Spleen (tissue), 11 donors: ENCODE results near the gene AK8. TPM values are rescaled to one million over a fixed set of nuclear protein-coding genes. Genes with fewer than 3 reads are reported as not detected.

Experiments
- DNase-seq: peaks from one replicate; pipeline ENCODE4 v3.0.0-alpha.2; 2020
- H3K27ac ChIP-seq, 8 donors: fragments of 200-600 bp; sonication (generic) in 7 of 8; 1 replicate in 4 of 8; 2 replicates in 4 of 8; pipeline versions ENCODE4 v1.5.0 to v1.8.0; 2016 to 2021; ENCODE audit warnings: inconsistent platforms in 4 of 8, mild to moderate bottlenecking in 4 of 8, moderate library complexity in 1 of 8
- H3K27me3 ChIP-seq, 7 donors: fragments of 200-600 bp; sonication (generic) in 6 of 7; replicated peaks in 1 of 7; 1 replicate in 4 of 7; 2 replicates in 3 of 7; pipeline versions ENCODE4 v1.5.0 to v1.8.0; 2016 to 2021; ENCODE audit warnings: inconsistent platforms in 3 of 7, mild to moderate bottlenecking in 1 of 7
- H3K36me3 ChIP-seq, 6 donors: fragments of 200-600 bp; sonication (generic) in 5 of 6; 1 replicate in 4 of 6; 2 replicates in 2 of 6; pipeline versions ENCODE4 v1.5.0 to v1.8.0; 2016 to 2021; ENCODE audit warnings: inconsistent platforms in 2 of 6
- H3K4me1 ChIP-seq, 6 donors: fragments of 200-600 bp; sonication (generic) in 5 of 6; 1 replicate in 3 of 6; 2 replicates in 3 of 6; pipeline versions ENCODE4 v1.5.0 to v1.8.0; 2016 to 2021; ENCODE audit warnings: inconsistent platforms in 3 of 6
- H3K4me3 ChIP-seq, 8 donors: fragments of 200-600 bp; sonication (generic) in 7 of 8; 1 replicate in 4 of 8; 2 replicates in 4 of 8; pipeline versions ENCODE4 v1.5.0 to v1.8.0; 2016 to 2021; ENCODE audit warnings: inconsistent platforms in 4 of 8, mild to moderate bottlenecking in 4 of 8, moderate library complexity in 2 of 8
- H3K9me3 ChIP-seq, 8 donors: fragments of 200-600 bp; sonication (generic) in 7 of 8; 1 replicate in 4 of 8; 2 replicates in 4 of 8; pipeline versions ENCODE4 v1.5.0 to v1.8.0; 2016 to 2021; ENCODE audit warnings: inconsistent platforms in 4 of 8
- POLR2A ChIP-seq, 3 donors: fragments of 450-650 bp; IDR thresholded peaks; one replicate each; pipeline ENCODE4 v1.5.1; 2017; ENCODE audit warnings: antibody characterized with exemption in 3 of 3, mild to moderate bottlenecking in 1 of 3
- POLR2AphosphoS5 ChIP-seq, 3 donors: sonication (generic); formaldehyde crosslinking; IDR thresholded peaks; one replicate each; pipeline ENCODE4 v1.5.1; 2017; ENCODE audit warnings: antibody characterized with exemption in 3 of 3
- whole genome bisulfite sequencing, 5 donors: extraction: QIAGEN DNeasy Blood & Tissue Kit in 3 of 5; methylation state at CpG; one replicate each; pipeline versions ENCODE4 v1.1.5 to v1.1.7; 2013 to 2018; 5-methylcytosine and 5-hydroxymethylcytosine counted together
- intact Hi-C: fragments of 100-400 bp; cut with DNase I; formaldehyde crosslinking; loops from one replicate; pipeline ENCODE4 v1.15.0; 2023; ENCODE audit warnings: low total_unique reads
- polyA plus RNA-seq, 3 donors: library from polyadenylated mRNA; stranded (reverse); fragments of 200-250 nt; gene quantifications; one replicate each; pipeline ENCODE4 v1.2.1, GENCODE V29; 2013
- total RNA-seq, 7 donors: library from RNA; depleted of rRNA in 3 of 7; stranded (reverse); fragments of >200 nt in 3 of 7; fragmentation: NEBNext Ultra II Directional in 4 of 7; extraction: Animal tissue kit (Norgen Biotek cat#: 25700) in 4 of 7; gene quantifications; one replicate each; pipeline versions ENCODE4 v1.1.0 to v1.2.1, GENCODE V29; 2016 to 2021
- TF ChIP-seq, protein P1 (sequence below), 11 experiments: fragments of 200-600 bp in 7 of 11; fragments of 450-650 bp in 4 of 11; sonication (generic) in 4 of 11; IDR thresholded peaks in 8 of 11; conservative IDR thresholded peaks in 3 of 11; 1 replicate in 7 of 11; 2 replicates in 4 of 11; pipeline versions ENCODE4 v1.4.0 to v1.8.0; 2016 to 2021; ENCODE audit warnings: antibody characterized with exemption in 11 of 11, inconsistent platforms in 4 of 11, mild to moderate bottlenecking in 1 of 11
- donor health status: healthy with polysubstance abuse.
- donor health status: DM: no; HTN: no; CAD: no; lungs with moderate emphysema.
- donor health status: DM: no; HTN: no; CAD: no.
- donor health status: Bipolar disorder and iron deficiency.
- donor health status: healthy.
- donor health status: DM: no; HTN: no; CAD: no.
- donor health status: DM: yes; HTN: yes; CAD: no.

AK8 gene
- total and polyA plus RNA-seq, 10 donors, result 0.22 to 1.8 (median 0.93) TPM

DNA sequence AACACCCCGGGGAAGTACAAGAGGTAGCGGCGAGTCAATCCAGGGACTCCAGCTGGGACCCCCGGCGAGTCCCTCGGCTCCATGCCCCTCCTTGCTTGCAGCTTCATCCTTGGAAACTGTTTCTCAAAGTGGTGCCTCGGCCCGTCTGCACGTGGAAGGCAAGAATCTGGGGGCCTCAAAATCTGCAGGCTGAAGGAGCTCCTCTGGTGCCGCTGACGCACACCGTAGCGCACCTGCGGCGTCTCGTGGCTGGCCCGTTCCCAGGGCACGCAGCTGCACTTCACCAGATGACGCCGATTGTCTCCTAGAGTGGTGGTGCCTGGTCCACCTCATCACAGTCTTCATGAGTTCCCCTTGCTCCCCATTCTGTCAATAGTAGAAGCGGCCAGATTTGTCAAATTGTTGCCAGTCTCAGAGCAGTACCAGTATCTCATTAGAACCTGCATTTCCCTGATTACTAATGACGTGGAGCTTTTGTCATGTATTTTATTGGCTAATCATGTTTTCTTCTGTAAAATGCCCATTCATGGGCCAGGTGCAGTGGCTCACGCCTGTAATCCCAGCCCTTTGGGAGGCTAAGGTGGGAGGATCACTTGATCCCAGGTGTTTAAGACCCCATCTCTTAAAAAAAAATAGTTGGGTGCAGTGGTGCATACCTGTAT lies 169.2 kb downstream of the AK8 start:
- intact Hi-C loops, result no loop called here
- DNase-seq, result no peak

DNA sequence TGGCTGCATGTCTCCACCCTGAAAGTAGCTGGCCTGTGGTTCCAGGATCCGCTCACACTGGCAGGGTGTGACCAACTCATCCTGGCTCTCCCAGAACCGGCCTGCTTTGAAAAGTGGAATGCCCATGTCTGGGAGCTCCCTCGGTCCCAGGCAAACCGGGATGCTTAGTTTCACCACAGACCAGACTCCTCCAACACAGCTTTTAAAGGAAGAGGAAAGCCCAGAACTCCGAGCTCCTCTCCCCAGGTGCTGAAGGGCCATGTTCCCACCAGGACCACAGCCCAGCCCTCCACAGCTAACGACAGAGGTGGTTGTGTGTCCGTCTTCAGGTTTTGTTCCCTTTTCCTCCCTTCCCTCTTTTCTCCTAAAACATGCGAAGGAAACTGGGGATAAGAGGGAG lies 169.8 kb downstream of the AK8 start:
- Histone ChIP-seq H3K4me3 (no peak overlapping the region), H3K27me3 (peaks cover 0 to 35% (median 0%) of the 10 kb centered on the region in 7 donors), H3K4me1 (no peaks in the 10 kb centered on the region), H3K27ac (no peak overlapping the region), H3K36me3 (no peaks in the 10 kb centered on the region), H3K9me3 (no peaks in the 10 kb centered on the region)
- intact Hi-C loops, result no loop called here
- 82 to 91% (median 83%) methylated on average over 6 to 8 of the region's 8 CpGs for WGBS, 5 donors
- DNase-seq, result no peak
- TF ChIP-seq, protein P1, sequence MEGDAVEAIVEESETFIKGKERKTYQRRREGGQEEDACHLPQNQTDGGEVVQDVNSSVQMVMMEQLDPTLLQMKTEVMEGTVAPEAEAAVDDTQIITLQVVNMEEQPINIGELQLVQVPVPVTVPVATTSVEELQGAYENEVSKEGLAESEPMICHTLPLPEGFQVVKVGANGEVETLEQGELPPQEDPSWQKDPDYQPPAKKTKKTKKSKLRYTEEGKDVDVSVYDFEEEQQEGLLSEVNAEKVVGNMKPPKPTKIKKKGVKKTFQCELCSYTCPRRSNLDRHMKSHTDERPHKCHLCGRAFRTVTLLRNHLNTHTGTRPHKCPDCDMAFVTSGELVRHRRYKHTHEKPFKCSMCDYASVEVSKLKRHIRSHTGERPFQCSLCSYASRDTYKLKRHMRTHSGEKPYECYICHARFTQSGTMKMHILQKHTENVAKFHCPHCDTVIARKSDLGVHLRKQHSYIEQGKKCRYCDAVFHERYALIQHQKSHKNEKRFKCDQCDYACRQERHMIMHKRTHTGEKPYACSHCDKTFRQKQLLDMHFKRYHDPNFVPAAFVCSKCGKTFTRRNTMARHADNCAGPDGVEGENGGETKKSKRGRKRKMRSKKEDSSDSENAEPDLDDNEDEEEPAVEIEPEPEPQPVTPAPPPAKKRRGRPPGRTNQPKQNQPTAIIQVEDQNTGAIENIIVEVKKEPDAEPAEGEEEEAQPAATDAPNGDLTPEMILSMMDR (IDR thresholded peaks at IDR 0.05 in 8 of 11, conservative IDR thresholded peaks at IDR 0.05 in 3 of 11), result no peak
- TF ChIP-seq POLR2AphosphoS5 (IDR thresholded peaks at IDR 0.05) (no peak), POLR2A (IDR thresholded peaks at IDR 0.05) (no peak)

More for the DNA sequence above, 169.2 kb downstream of the AK8 start:
- Histone ChIP-seq H3K27me3 (peaks cover 0 to 31% (median 0%) of the 10 kb centered on the region in 7 donors), H3K27ac (no peak overlapping the region), H3K4me1 (no peaks in the 10 kb centered on the region), H3K36me3 (no peaks in the 10 kb centered on the region), H3K9me3 (no peaks in the 10 kb centered on the region), H3K4me3 (no peak overlapping the region)
- TF ChIP-seq, protein P1 (IDR thresholded peaks at IDR 0.05 in 8 of 11, conservative IDR thresholded peaks at IDR 0.05 in 3 of 11), result no peak
- TF ChIP-seq POLR2A (IDR thresholded peaks at IDR 0.05) (no peak), POLR2AphosphoS5 (IDR thresholded peaks at IDR 0.05) (no peak)
- WGBS, 5 donors, result 86 to 93% (median 89%) methylated on average over 23 of the region's 23 CpGs

DNA sequence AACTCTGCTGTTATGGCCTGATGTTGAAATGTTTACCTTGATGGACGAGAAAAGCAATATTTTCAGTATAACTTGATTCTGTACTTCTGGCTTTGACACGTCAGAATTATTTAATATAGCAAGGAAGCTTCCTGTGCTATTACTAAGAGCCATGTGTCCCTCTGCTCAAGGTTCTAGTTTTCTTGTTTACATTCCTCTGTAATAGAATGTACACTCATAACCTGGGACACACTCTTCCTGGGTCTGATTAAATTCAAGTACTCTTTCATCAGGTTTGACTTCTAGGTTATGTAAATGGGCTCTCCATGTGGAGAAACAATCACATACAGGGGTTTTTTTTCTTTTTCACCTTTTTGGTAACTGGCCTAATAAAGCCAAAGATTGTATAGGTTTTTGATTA lies 174.7 kb downstream of the AK8 start:
- H3K4me3 ChIP-seq, result no peak overlapping the region
- no peaks in the 10 kb centered on the region for H3K36me3 ChIP-seq
- H3K9me3 ChIP-seq, result peaks cover 0 to 8% (median 5%) of the 10 kb centered on the region in 8 donors
- DNase-seq, result no peak
- WGBS, 5 donors, result 60 to 74% (median 64%) methylated on average over 2 of the region's 2 CpGs
- TF ChIP-seq POLR2AphosphoS5 (IDR thresholded peaks at IDR 0.05) (no peak), POLR2A (IDR thresholded peaks at IDR 0.05) (no peak)
- TF ChIP-seq, protein P1 (IDR thresholded peaks at IDR 0.05 in 8 of 11, conservative IDR thresholded peaks at IDR 0.05 in 3 of 11), result no peak
- H3K4me1 ChIP-seq, result no peaks in the 10 kb centered on the region
- intact Hi-C loops, result no loop called here
- H3K27ac ChIP-seq, result no peak overlapping the region
- H3K27me3 ChIP-seq, result peaks cover 0 to 32% (median 0%) of the 10 kb centered on the region in 7 donors

DNA sequence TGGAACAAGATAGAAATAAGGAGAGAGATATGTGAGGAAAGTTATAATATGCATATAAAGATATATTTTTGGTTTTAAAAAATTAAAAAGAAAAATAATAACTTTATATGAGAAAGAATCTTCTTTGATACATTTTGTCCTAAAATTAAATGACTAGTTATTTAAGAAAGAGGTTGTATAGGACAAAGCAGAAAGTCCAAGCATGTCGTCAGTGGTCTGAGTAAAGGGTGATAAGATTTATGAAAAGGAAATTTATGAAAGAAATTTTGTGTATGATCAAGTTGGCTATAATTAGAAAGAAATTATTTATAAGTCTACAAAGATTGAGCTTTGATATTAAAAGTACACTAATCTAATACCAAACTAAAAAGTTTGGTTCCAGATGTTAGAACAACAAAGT lies 175.8 kb downstream of the AK8 start:
- Histone ChIP-seq H3K27ac (no peak overlapping the region), H3K36me3 (no peaks in the 10 kb centered on the region), H3K9me3 (peaks cover 0 to 19% (median 16%) of the 10 kb centered on the region in 8 donors), H3K4me3 (no peak overlapping the region), H3K4me1 (no peaks in the 10 kb centered on the region), H3K27me3 (peaks cover 0 to 32% (median 0%) of the 10 kb centered on the region in 7 donors)
- intact Hi-C loops, result no loop called here
- no peak for DNase-seq
- 0 to 40% (median 0%) methylated on average over 1 of the region's 1 CpG for WGBS, 5 donors
- TF ChIP-seq POLR2AphosphoS5 (IDR thresholded peaks at IDR 0.05), result no peak
- TF ChIP-seq, protein P1 (IDR thresholded peaks at IDR 0.05 in 8 of 11, conservative IDR thresholded peaks at IDR 0.05 in 3 of 11), result no peak
- no peak for TF ChIP-seq POLR2A (IDR thresholded peaks at IDR 0.05)
